K562 (cell line): ENCODE results near the gene ANAPC10. TPM values are rescaled to one million over a fixed set of nuclear protein-coding genes. Genes with fewer than 3 reads are reported as not detected.

ENCODE experiments used
- CHD4 ChIP-seq: fragments of 200-600 bp; sonication (generic); IDR thresholded peaks from 3 replicates; pipeline ENCODE4 v1.6.1; 2012; ENCODE audit warnings: low read depth, mild to moderate bottlenecking, mixed read lengths, low read length, inconsistent platforms; ENCODE audit not compliant: insufficient read depth, insufficient replicate concordance, poor library complexity, severe bottlenecking
- FOXO4 ChIP-seq: fragments of 450-650 bp; formaldehyde crosslinking; IDR thresholded peaks from 2 replicates; pipeline ENCODE4 v1.4.0; 2020; ENCODE audit warnings: mild to moderate bottlenecking, moderate library complexity
- GTF2F1 ChIP-seq: IDR thresholded peaks from 2 replicates; pipeline ENCODE4 v1.6.1; 2011; ENCODE audit warnings: low read depth, low read length, improper control_type of control experiment
- HDGF ChIP-seq: fragments of 450-650 bp; IDR thresholded peaks from 2 replicates; pipeline ENCODE4 v1.6.1; 2016
- MBD2 ChIP-seq: sonication (generic); IDR thresholded peaks from 2 replicates; pipeline ENCODE4 v1.6.1; 2016; ENCODE audit warnings: low read depth, borderline replicate concordance
- NCOR1 ChIP-seq: fragments of 450-650 bp; IDR thresholded peaks from 2 replicates; pipeline ENCODE4 v1.6.1; 2016; ENCODE audit warnings: mild to moderate bottlenecking, moderate library complexity
- NFRKB ChIP-seq: fragments of 450-650 bp; IDR thresholded peaks from 2 replicates; pipeline ENCODE4 v1.6.1; 2016; ENCODE audit warnings: low read depth
- NFXL1 ChIP-seq: fragments of 450-650 bp; formaldehyde crosslinking; IDR thresholded peaks from 2 replicates; pipeline ENCODE4 v1.4.0; 2021; ENCODE audit warnings: mild to moderate bottlenecking
- RREB1 ChIP-seq: fragments of 250-450 bp; sonication (Bioruptor Pico); IDR thresholded peaks from 2 replicates; pipeline ENCODE4 v1.4.0; 2020
- TGIF2 ChIP-seq: sonication (generic); formaldehyde crosslinking; IDR thresholded peaks from 2 replicates; pipeline ENCODE4 v1.8.1; 2022; ENCODE audit warnings: mild to moderate bottlenecking, missing genetic modification reagents, moderate library complexity
- ZBTB17 ChIP-seq: fragments of 450-650 bp; formaldehyde crosslinking; IDR thresholded peaks from 2 replicates; pipeline ENCODE4 v1.4.0; 2020; ENCODE audit warnings: mild to moderate bottlenecking
- ZBTB49 ChIP-seq: sonication (generic); formaldehyde crosslinking; IDR thresholded peaks from 2 replicates; pipeline ENCODE4 v1.8.0; 2022; ENCODE audit warnings: missing genetic modification reagents, mild to moderate bottlenecking, borderline replicate concordance
- ZFP36 ChIP-seq: fragments of 150-350 bp; IDR thresholded peaks from 2 replicates; pipeline ENCODE4 v1.6.1; 2018; ENCODE audit warnings: low read length, low read depth; ENCODE audit not compliant: partially characterized antibody
- ZNF217 ChIP-seq: sonication (generic); formaldehyde crosslinking; IDR thresholded peaks from 2 replicates; pipeline ENCODE4 v1.8.0; 2022; ENCODE audit warnings: mild to moderate bottlenecking, missing genetic modification reagents
- ZNF277 ChIP-seq: fragments of 250-450 bp; sonication (Bioruptor Pico); IDR thresholded peaks from 2 replicates; pipeline ENCODE4 v1.8.0; 2022; ENCODE audit warnings: inconsistent platforms, mild to moderate bottlenecking, moderate library complexity, borderline replicate concordance
- polyA plus RNA-seq, 8 experiments: library from polyadenylated mRNA; depleted of rRNA in 4 of 8; stranded (reverse) in 5 of 8; unstranded in 3 of 8; fragments of >200 nt; fragmentation: Nextera tagmentation in 2 of 8; fragmentation: Illumina TruSeq in 1 of 8; extraction: Ambion mirVana in 2 of 8; extraction: Trizol in 1 of 8; gene quantifications; 2 replicates each; pipeline versions ENCODE4 v1.2.1 to v1.2.3, GENCODE V29; 2011 to 2014; ENCODE audit warnings: inconsistent platforms in 1 of 8, missing spikeins in 1 of 8
- total RNA-seq, 7 experiments: library from RNA; depleted of rRNA in 6 of 7; stranded (reverse); fragments of >200 nt in 6 of 7; fragmentation: Illumina TruSeq in 2 of 7; extraction: Trizol in 2 of 7; gene quantifications; 2 replicates each; pipeline versions ENCODE4 v1.2.1 to v1.2.3, GENCODE V29; 2011 to 2021; ENCODE audit warnings: low replicate concordance in 1 of 7

ANAPC10 gene
- total and polyA plus RNA-seq, 9 of the 15 experiments (the other 6 are each of a cell fraction or from before 2014, with no cell fraction given) = 31.0 to 96.2 (median 60.3) TPM

- peak; percentile 84 for TF ChIP-seq NFRKB
- no peak for TF ChIP-seq ZNF217 (CRISPR knock-in tag)
- TF ChIP-seq TGIF2 (CRISPR knock-in tag) = no peak; the same call in 1 of the 2 replicates
- TF ChIP-seq ZBTB17 (CRISPR knock-in tag) = peak; percentile 88
- peak; percentile 61; the same call in 1 of the 2 replicates for TF ChIP-seq GTF2F1
- TF ChIP-seq HDGF = no peak
- TF ChIP-seq CHD4 = no peak
- TF ChIP-seq MBD2 = peak; percentile 85
- TF ChIP-seq NFXL1 (CRISPR knock-in tag) = no peak
- peak; percentile 52; the same call in 1 of the 2 replicates for TF ChIP-seq RREB1 (CRISPR knock-in tag)
- no peak for TF ChIP-seq ZBTB49 (CRISPR knock-in tag)
- no peak for TF ChIP-seq ZFP36
- TF ChIP-seq ZNF277 (CRISPR knock-in tag) = no peak
- TF ChIP-seq NCOR1 = 0 out of 2 replicates have a peak, but pooled peaks have one; percentile 11
- TF ChIP-seq FOXO4 = peak; percentile 87; the same call in 1 of the 2 replicates
These were observed at the start of gene ANAPC10, which contains the start of gene ABCE1 (continued) for GRCh38 chr4:145097821-145098674.
